Measurements from ENCODE around the gene ZDHHC19.
"Not testable (repeated sequence)": the region's sequence is repeated elsewhere in the genome, so short reads cannot be mapped to it uniquely, and the experiment has no call there.

The ZDHHC19 gene

GRCh38 chr3:196225086-196225485, 13.9 kb upstream of the ZDHHC19 start:
- no peak for DNase-seq

DNA sequence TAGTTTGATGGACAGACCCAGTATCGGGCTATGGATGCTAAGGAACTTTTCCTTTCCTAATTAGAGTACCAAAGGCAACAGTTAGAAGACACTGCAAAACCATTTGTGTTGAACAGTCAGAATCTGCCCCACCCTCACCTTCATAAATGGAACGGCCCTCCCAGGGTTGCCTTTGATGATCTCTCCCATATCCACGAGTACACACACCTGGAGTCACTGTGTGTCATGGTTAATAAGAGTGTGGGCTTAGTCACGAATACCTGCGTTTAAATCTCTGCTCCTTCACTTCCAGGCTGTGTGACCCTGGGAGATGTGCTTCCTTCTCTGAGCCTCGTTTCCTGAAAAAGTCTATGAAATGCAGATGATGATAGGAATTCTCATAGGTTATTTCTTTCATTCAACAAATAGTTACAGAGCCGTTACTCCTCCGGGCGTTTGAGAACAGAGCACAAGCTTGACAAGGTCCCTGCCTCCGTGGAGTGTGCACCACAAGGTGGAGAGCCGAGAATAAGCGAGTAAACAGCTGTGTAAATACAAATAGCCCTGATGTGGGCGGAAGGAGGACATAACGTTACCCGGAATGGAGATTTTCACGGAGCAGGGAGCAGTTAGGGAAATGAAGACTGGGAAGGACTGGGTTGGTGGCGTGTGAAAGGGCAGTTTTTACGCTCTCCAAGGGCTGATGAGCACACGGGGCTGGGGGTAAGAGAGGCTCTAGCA, 11.8 kb upstream of the ZDHHC19 start:
- no peak for DNase-seq

GRCh38 chr3:196220991-196221390, 9.8 kb upstream of the ZDHHC19 start:
- no peak for DNase-seq

- no peak for DNase-seq
These were observed 9.4 kb upstream of the ZDHHC19 start for GRCh38 chr3:196220587-196220986.

- no peak for DNase-seq
These were observed 8.7 kb upstream of the ZDHHC19 start for GRCh38 chr3:196219970-196220311.

DNA sequence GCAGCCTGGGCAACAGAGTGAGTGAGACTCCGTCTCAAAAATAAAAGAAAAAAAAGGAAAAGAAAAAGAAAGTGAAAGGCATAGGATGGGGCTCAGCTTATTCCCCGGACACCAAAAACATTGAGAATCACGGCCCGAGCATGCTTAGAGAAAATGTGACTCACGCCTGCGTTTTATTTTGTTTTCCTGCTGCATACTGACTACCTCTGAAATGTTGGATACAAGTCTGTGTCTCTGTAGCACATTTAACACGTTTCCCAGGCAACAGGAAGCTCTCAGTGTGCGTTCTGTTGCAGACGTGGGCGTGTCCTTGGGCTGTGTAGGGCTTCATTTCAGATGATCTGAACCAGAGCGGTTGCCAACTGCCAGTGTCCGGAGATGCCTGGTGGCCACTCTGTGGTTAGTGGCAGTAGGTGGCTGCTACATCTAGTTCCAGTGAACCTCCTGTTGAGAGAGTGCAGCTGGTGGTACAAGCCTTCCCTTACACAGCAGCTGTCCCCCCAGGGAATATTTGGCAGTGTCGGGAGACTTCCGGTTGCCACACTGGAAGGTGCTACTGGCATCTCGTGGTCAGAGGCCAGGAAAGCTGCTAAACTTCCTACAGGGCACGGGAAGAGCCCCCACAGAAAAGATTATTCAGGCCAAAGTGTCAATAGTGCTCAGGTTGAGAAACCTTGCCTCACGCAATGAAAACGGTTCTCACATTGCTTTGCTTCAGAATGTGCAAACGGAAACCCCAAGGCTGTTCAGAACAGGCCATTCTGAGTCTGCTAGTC, 8.2 kb upstream of the ZDHHC19 start:
- DNase-seq = peak; percentile 35

- no peak for DNase-seq
These were observed 7.0 kb upstream of the ZDHHC19 start for GRCh38 chr3:196218155-196218712.

DNA sequence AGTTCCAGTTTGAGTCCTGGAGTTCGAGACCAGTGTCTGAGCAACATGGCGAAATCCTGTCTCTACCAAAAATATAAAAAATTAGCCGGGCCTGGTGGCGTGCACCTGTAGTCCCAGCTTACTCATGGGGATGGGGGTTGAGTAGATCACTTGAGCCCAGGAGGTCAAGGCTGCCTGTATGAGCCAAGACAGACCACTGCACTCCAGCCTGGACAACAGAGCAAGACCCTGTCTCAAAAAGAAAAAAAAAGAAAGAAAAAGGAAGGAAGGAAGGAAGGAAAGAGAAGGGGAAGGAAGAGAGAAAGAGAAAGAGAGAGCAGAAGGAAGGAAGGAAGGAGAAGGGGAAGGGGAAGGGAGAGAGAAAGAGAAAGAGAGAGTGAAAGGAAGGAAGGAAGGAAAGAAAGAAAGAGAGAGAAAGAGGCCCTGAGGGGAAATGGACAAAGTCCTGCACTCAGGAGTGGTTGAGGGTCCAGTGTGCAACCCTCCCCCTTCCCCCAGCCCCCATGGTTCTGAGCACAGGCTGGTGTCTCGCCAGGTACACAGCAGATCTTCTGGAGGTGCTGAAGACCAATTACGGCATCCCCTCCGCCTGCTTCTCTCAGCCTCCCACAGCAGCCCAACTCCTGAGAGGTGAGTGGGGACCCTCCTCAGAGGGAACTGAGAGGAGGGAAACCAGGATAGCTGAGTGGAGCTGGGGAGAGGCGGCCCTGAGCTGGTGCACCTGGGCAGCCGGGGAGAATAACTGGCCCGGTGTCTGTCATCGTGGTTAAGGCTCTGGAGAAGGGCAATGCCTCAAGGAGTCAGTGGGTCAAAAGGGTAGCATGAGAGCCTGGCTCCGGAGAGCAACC, 6.3 kb upstream of the ZDHHC19 start:
- DNase-seq = no peak

DNA sequence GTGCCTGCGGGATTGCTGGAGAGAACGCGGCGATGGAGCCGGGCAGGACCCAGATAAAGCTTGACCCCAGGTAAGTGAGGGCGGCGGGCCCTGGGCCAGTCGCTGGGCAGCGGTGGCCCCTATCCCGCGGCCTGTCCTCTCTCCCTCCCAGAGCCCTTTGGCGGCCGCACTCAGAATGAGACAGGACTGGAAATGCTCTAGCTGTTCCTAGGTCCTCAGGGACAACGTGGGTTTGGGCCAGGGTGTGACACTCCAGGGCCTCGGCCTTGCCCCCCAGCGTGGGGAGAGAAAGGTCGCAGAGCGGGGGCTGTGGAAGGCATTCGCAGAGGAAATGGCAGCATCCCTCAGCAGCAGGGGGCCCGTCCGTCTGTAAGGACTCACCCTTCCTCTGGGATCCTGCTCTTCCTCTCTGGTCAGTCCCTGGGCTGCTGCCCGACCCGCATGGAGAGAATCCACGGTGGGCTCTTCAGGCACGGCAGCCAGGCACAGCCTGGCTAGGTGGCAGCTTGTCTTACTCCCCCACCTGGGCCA, 5.5 kb upstream of the ZDHHC19 start:
- DNase-seq = no peak

- DNase-seq = no peak
These were observed 4.9 kb upstream of the ZDHHC19 start, which contains the start of gene SLC51A for GRCh38 chr3:196216089-196216564. Gene SLC51A, plus strand, starts transcription at chr3:196216534. Its CDS starts 179 bp downstream, at chr3:196216713.

- DNase-seq = no peak
These were observed 4.4 kb upstream of the ZDHHC19 start for GRCh38 chr3:196215493-196216020.

- no peak for DNase-seq
These were observed 3.7 kb upstream of the ZDHHC19 start for GRCh38 chr3:196214783-196215441.

DNA sequence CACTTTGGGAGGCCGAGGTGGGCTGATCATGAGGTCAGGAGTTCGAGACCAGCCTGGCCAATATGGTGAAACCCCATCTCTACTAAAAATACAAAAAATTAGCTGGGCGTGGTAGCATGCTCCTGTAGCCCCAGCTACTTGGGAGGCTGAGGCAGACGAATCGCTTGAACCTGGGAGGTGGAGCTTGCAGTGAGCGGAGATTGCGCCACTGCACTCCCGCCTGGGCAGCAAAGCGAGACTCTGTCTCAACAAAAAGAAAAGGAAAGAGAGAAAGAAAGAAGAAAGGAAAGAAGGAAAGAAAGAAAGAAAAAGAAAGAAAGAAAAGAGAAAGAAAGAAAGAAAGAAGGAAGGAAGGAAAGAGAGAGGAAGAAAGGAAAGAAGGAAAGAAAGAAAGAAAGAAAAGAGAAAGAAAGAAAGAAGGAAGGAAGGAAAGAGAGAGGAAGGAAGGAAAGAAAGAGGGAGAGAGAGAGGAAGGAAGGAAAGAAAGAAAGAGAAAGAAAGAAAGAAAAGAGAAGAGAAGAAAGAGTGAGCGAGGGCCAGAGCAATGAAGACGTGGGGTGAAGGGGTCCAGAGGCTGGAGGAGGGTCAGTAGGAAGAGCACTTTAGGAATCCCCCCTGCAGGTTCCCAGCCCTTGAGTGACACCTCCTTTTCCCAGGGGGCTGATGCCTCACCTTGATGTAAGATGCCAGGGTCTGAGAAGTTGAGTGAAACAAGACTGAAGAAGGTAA, 1.1 kb downstream of the ZDHHC19 start:
- DNase-seq = not testable (repeated sequence)

- DNase-seq = no peak
These were observed 2.1 kb downstream of the ZDHHC19 start for GRCh38 chr3:196208942-196209695.

GRCh38 chr3:196207833-196208607, 3.2 kb downstream of the ZDHHC19 start:
- peak; percentile 54 for DNase-seq

DNA sequence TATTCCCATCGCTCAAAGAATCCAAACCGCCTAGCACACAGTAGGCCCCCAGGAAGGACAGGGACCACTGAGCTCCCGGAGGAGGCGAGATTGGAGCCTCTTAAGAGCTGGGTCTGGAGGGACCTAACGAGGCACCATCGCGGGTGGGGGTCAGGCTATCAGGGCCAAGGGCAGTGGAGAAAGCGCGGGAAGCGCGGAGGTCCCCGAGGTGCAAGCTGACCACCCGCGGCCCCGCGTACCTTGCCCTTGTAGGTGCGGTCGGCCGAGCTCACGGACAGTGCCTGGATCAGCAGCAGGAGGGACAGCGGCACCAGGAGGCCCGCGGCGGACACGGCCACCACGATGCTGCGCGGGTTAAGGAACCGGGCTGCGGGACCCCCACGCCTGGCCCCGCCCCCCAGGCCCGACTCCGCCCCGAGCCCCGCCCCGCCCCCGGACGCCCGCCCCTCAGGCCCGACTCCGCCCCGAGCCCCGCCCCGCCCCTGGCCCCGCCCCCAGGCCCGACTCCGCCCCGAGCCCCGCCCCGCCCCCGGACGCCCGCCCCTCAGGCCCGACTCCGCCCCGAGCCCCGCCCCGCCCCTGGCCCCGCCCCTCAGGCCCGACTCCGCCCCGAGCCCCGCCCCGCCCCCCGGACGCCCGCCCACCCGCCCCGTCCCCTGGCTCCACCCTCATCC, 3.9 kb downstream of the ZDHHC19 start:
- DNase-seq = no peak

- DNase-seq = not testable (repeated sequence)
These were observed 5.6 kb downstream of the ZDHHC19 start for GRCh38 chr3:196205442-196206205.

- no peak for DNase-seq
These were observed 7.4 kb downstream of the ZDHHC19 start for GRCh38 chr3:196203846-196204245.

Data from activated gamma-delta T cell treated with Interleukin-2 at 50 U/mL for 16 hours (primary cell).